ENCODE results near the gene ACOT7.

ACOT7 gene

DNA sequence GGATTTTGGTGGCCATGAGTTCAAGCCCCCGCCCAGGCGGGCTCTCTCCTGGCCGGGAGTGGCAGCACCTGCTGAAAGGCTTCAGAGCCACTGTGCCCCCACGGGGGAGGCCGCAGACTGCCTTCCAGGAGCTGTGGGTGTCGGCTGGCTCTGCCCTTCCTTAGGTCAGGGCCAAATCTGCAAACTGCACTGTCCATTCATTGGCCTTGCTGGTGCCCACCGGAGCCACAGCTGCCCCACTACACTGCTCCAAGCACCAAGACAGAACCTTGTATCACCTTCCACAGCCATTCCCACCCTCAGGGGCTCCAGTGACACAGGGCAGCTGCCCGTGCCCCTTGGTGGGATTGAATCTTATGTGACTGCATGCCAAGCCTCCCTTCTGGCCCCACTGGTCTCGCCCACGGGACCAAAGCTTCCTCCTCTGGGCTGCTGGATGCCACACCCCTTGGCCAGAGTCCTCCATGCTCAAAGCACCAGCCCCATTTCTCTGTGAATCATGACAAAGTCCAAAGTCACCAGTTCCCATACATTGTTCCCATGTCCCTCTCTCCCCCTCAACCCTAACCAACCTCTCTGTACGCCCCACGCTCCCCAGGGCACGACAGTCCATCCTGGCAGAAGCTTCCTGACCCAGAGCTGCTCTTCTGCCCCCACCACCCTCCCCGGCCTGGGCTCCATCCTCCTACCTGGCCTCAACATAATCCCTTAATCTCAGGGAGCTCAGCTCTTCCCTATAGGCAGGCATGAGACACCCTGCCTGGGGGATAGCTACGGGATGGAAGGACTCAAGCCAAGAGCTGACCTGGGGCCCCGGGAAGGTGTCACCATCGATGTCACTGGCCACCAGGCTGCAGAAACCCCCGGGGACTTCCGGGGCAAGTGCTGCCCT is 111.8 kb downstream of the ACOT7 start:
- Histone ChIP-seq H3K4me3 (no peak overlapping the region), H3K27ac (no peak overlapping the region), H3K9ac (ENCODE audit: insufficient read length) (no peak overlapping the region), H3K9me3 (ENCODE audit: low read depth, low read length) (no peaks in the 10 kb centered on the region), H3K36me3 (ENCODE audit: insufficient read depth, low read length) (no peaks in the 10 kb centered on the region)
- TF ChIP-seq FOXP2 (optimal IDR thresholded peaks at IDR 0.05; ENCODE audit: control extremely low read depth, extremely low read length, insufficient read depth) (no peak), POLR2AphosphoS5 (IDR thresholded peaks at IDR 0.05; ENCODE audit: borderline replicate concordance, low read depth, low read length) (no peak), EZH2 (IDR thresholded peaks at IDR 0.05) (no peak)
- DNase-seq (ENCODE audit: low read depth, low spot score): no peak

GRCh38 chr1:6280761-6281451 is 112.7 kb downstream of the ACOT7 start:
- Histone ChIP-seq H3K27ac (no peak overlapping the region), H3K9ac (ENCODE audit: insufficient read length) (no peak overlapping the region), H3K9me3 (ENCODE audit: low read depth, low read length) (no peaks in the 10 kb centered on the region), H3K36me3 (ENCODE audit: insufficient read depth, low read length) (no peaks in the 10 kb centered on the region), H3K4me3 (no peak overlapping the region)
- no peak for DNase-seq (ENCODE audit: low read depth, low spot score)
- TF ChIP-seq EZH2 (IDR thresholded peaks at IDR 0.05) (no peak), POLR2AphosphoS5 (IDR thresholded peaks at IDR 0.05; ENCODE audit: borderline replicate concordance, low read depth, low read length) (no peak), FOXP2 (optimal IDR thresholded peaks at IDR 0.05; ENCODE audit: control extremely low read depth, extremely low read length, insufficient read depth) (no peak)

GRCh38 chr1:6279613-6280383 is 113.8 kb downstream of the ACOT7 start:
- no peak overlapping the region for H3K9ac ChIP-seq (ENCODE audit: insufficient read length)

DNA sequence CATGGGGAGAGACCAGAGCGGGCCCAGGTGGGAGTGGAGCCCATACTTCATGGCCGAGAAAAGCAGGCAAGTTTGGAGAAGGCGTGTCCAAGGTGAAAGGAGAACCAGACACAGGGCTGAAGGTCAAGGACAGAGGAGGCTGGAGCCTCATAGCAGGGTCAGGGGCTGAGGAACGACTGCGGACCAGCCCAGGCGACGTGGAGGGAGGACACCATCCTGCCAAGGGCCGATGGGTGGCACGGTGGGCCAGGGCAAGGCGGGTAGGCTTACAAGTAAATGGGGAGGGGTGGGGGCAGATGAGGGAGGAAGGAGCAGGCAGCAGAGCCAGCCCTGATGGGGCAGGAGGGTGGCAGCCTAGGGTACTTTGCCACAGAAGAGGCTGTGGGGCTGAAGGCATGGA is 114.5 kb downstream of the ACOT7 start:
- no peak overlapping the region for H3K9ac ChIP-seq (ENCODE audit: insufficient read length)
- H3K36me3 ChIP-seq (ENCODE audit: insufficient read depth, low read length): no peaks in the 10 kb centered on the region
- TF ChIP-seq FOXP2 (optimal IDR thresholded peaks at IDR 0.05; ENCODE audit: control extremely low read depth, extremely low read length, insufficient read depth): no peak
- no peaks in the 10 kb centered on the region for H3K9me3 ChIP-seq (ENCODE audit: low read depth, low read length)
- DNase-seq (ENCODE audit: low read depth, low spot score): no peak
- no peak overlapping the region for H3K27ac ChIP-seq
- H3K4me3 ChIP-seq: no peak overlapping the region

More at GRCh38 chr1:6279613-6280383, 113.8 kb downstream of the ACOT7 start:
- TF ChIP-seq POLR2AphosphoS5 (IDR thresholded peaks at IDR 0.05; ENCODE audit: borderline replicate concordance, low read depth, low read length) (no peak), EZH2 (IDR thresholded peaks at IDR 0.05) (no peak), FOXP2 (optimal IDR thresholded peaks at IDR 0.05; ENCODE audit: control extremely low read depth, extremely low read length, insufficient read depth) (no peak)
- Histone ChIP-seq H3K4me3 (no peak overlapping the region), H3K27ac (0 out of 2 replicates have a peak overlapping the region, but pooled peaks have one; percentile 3), H3K36me3 (ENCODE audit: insufficient read depth, low read length) (no peaks in the 10 kb centered on the region), H3K9me3 (ENCODE audit: low read depth, low read length) (no peaks in the 10 kb centered on the region)
- DNase-seq (ENCODE audit: low read depth, low spot score): no peak

- Histone ChIP-seq H3K4me3 (no peak overlapping the region), H3K9me3 (ENCODE audit: low read depth, low read length) (no peaks in the 10 kb centered on the region), H3K27ac (no peak overlapping the region), H3K36me3 (ENCODE audit: insufficient read depth, low read length) (no peaks in the 10 kb centered on the region), H3K9ac (ENCODE audit: insufficient read length) (no peak overlapping the region)
- DNase-seq (ENCODE audit: low read depth, low spot score): no peak
- no peak for TF ChIP-seq EZH2 (IDR thresholded peaks at IDR 0.05)
- no peak for TF ChIP-seq FOXP2 (optimal IDR thresholded peaks at IDR 0.05; ENCODE audit: control extremely low read depth, extremely low read length, insufficient read depth)
These were observed 115.3 kb downstream of the ACOT7 start for GRCh38 chr1:6278263-6278662.

DNA sequence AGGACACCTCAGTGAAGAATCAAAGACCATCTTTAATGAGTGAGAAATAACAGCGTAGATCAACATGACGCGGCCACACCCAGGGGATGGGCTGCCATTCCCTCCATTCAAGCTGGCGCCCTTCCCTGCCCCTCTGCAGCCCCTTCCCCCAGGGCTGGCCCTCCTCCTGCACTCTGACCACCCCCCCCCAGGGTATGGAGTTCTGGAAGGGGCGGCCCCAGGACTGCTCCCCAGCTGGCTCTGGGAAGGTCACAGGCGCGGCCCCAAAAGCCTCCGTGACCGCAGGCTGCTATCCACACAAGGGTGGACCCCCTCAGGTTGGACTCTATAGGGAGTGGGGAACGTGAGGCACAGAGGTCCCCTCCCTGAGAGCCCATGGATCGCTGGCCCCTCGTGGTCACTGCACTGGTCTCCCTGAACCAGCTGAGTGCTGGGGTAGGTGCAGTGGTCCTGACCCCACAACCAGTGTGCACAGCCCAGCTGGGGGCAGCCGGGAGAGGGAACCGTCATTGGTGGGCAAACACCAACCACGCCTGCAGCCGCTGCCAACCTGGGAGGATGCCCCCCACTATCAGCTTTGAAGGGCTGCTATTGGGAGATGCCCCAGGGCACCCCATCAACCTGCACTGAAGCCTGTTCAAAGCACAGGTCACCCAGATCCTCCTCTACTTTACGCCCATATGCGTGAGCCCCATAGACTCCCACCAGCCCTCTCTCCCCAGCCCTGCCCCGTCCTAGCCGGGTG is 116.6 kb downstream of the ACOT7 start:
- Histone ChIP-seq H3K4me3 (no peak overlapping the region), H3K36me3 (ENCODE audit: insufficient read depth, low read length) (no peaks in the 10 kb centered on the region), H3K27ac (0 out of 2 replicates have a peak overlapping the region, but pooled peaks have one; percentile 88), H3K9ac (ENCODE audit: insufficient read length) (no peak overlapping the region), H3K9me3 (ENCODE audit: low read depth, low read length) (no peaks in the 10 kb centered on the region)
- TF ChIP-seq FOXP2 (optimal IDR thresholded peaks at IDR 0.05; ENCODE audit: control extremely low read depth, extremely low read length, insufficient read depth) (no peak), POLR2AphosphoS5 (IDR thresholded peaks at IDR 0.05; ENCODE audit: borderline replicate concordance, low read depth, low read length) (no peak), EZH2 (IDR thresholded peaks at IDR 0.05) (no peak)
- no peak for DNase-seq (ENCODE audit: low read depth, low spot score)

DNA sequence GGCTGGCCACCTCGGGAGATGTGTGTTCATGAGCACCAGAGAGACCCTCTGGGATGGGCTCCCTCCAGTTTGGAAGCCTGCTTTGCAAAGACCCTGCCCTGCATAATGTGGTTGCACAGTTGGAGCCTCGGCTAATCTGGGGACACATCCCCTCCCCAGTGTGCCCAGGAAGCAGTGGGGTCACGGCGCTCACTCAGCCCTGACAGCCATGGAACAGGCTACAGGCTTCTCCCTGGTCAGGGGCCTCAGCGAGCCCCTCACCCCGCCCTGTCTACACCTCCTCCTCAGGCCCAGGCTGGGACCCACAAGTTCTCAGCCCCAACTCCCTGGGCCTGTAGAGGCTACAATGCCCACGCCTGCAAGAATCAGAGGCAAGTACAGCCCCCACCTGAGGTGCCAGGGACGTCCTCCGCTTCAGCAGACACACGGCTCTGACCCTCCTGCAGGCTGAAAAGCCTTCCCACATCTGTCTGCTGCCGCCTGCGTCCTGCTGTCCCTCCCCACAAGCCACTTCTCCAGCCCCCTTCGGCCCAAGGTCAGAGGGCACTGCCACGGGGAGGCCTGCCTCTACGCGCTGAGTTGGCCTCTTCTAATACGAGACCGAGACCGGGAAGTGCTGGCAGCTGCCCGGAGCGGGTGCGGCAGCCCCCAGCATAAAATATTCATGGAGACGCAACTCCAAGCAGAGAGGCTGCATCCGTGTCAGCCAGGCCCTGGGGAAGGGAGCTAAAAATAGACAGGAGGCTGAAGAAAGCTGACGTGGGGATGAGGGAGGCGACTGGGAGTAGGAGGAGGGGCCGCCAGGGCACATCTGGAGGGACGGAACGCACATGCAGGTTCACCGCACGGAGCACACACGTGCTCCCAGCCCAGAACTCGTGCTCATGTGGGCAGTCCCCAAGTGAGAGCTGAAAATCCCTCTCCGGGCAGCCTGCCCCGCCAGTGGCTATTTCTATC is 117.5 kb downstream of the ACOT7 start:
- Histone ChIP-seq H3K36me3 (ENCODE audit: insufficient read depth, low read length) (no peaks in the 10 kb centered on the region), H3K9ac (ENCODE audit: insufficient read length) (peak overlapping the region; percentile 76), H3K9me3 (ENCODE audit: low read depth, low read length) (no peaks in the 10 kb centered on the region), H3K4me3 (peak overlapping the region; percentile 75), H3K27ac (peak overlapping the region; percentile 88)
- TF ChIP-seq EZH2 (IDR thresholded peaks at IDR 0.05): no peak
- TF ChIP-seq FOXP2 (optimal IDR thresholded peaks at IDR 0.05; ENCODE audit: control extremely low read depth, extremely low read length, insufficient read depth): peak; percentile 55
- DNase-seq (ENCODE audit: low read depth, low spot score): no peak
